HG03097 (cell line): Measurements from ENCODE around the gene APOBR.
"Not testable (repeated sequence)": the region's sequence is repeated elsewhere in the genome, so short reads cannot be mapped to it uniquely, and the experiment has no call there.

Experiments used
- ATAC-seq: cut with Tn5 transposase; IDR thresholded peaks from one replicate; pipeline ENCODE4 v1.9.1; 2021; ENCODE audit not compliant: unreplicated experiment, low FRiP score

APOBR gene, protein sequence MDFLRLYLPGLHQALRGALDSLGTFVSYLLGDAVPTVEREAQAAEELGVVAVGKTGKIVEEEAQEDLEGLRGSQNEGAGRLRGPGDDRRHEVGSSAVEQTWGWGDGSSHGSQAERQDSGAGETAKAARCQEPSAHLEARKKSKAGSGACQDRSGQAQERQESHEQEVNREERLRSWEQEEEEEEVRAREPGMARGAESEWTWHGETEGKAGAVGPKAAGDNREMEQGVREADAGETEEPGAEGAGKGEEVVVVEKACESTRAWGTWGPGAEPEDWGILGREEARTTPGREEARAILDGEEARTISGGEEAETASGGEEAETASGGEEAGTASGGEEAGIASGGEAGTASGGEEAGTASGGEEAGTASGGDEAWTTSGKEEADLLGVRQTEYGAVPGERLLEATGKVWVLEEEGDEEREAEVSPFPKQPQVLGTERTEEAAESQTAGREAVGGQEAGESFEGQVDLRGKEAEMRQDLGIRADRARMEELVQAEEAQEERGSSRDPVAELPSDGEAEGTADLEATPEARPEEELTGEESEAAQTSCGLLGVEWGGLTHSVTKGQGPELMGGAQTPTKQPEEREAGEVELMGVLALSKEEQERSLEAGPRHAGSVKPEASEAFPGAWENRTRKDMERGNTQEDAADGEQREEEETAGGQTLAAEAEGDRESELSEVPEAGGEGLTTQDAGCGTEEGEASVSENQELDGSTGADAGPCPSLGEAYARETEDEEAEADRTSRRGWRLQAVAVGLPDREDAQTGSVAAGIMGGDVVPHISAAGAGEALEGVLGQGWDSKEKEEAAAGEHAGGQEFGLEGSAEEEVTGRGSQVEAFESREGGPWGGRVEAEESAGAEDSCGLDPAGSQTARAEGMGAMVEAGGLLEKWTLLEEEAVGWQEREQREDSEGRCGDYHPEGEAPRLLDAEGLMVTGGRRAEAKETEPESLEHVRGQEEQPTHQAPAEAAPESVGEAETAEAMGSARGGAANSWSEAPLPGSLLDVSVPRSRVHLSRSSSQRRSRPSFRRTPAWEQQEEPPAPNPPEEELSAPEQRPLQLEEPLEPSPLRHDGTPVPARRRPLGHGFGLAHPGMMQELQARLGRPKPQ

DNA sequence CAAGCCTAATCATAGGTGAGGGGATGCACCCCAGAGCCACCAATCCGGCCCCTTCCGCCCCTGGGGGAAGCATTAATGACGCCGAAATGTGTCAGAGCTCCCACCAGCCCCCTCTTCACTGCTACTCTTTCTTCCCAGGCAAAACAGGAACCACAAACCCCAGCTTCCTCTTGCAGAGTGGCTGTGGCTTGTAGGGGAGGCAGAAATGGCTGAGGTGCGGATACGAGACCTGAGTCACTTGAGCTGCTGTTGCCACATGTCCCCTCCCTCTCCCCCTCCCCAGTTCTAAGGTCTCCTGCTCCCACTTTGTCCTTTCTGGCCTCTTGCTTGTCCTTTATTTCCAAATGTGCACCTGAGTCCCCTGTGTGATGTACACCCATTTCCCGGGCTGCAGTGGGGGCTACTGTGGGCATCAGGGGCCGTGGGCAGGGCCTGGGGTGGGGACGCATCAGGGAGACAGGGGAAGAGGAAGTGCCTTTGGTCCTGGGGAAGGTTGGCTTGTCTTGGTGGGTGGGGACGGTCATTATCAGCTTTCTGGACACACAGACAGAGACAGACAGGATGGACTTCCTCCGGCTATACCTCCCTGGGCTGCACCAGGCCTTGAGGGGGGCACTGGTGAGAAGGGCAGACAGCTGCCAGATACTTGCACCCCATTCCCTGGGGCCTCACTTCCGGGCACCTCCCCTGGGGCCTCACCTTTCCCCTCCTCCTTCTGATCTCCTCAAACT lies at the start of gene APOBR:
TSS of gene APOBR (plus strand) at position 523 of the 731 bp plus-strand sequence. CDS start at position 562, 39 bp downstream.
- ATAC-seq = peak; percentile 38

DNA sequence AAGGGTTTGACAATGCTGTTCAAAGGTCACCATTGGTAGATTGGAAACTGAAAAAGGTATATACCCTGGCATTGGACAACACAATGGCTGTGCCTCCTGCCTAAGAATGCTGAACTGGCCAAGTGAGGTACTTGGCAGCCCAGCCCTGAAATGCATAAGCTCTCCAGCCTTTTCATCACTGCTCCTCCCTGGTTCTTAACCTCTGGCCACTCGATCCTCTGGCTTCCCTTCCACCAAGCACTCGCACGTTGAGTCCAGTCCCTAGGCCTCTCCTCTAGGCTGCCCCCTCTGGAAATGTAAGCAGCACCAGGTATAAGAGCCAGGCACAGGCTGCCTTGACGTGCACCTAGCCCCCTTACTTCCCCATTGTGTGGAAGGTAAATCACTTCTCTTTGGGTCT lies 48.1 kb upstream of the APOBR start:
- not testable (repeated sequence) for ATAC-seq

DNA sequence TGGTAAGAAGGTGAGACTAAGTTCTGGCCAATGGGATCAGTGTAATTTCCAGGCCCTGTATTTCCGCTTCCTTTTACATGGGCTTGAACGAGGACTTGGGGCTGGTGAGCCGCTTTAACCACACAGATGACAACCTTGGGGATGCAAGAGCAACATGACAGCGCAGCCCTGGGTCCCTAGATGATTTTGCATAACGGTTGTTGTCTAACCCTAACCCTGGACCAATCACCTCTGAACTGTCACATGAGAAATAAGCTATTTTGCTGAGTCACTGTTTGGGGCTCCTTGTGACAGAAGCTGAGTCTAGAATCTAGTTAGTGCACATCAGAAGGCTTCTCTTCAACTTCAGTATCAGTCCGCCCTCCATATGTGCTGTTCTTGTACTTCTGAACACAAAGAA lies 47.4 kb upstream of the APOBR start:
- not testable (repeated sequence) for ATAC-seq

DNA sequence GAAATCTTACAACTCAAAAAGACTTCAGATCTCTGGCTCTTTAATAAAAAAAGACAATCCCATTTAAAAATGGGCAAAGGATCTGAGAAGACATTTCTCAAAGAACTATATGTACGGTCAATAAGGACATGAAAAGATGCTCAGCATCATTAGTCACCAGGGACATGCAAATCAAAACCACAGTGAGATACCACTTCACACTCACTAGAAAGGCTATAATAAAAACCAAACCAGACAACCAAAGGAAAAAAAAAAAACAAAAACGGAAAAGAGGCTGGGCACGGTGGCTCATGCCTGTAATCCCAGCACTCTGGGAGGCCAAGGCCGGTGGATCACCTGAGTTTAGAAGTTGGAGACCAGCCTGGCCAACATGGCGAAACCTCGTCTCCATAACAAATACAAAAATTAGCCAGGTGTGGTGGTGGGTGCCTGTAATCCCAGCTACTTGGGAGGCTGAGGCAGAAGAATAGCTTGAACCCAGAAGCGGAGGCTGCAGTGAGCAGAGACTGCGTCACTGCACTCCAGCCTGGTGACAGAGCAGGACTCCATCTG lies 20.7 kb upstream of the APOBR start:
- ATAC-seq = no peak

DNA sequence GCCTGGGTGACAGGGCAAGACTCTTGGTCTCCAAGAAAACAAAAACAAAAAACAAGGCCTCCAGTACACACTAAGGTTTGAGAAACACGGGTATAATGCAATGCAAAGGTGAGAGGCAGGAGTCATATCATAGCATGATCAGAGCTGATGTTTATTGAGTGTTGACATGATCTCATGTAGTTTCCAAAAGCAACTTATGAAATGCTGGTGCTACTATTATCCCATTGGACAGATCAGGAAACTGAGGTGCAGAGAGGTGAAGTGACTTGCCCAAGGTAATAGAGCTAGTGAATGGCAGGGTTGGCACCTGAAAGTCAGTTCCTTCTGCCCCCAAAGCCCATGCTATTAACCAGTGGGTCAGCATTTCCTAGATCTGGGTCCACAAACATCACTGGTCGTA lies 19.2 kb upstream of the APOBR start:
- no peak for ATAC-seq

DNA sequence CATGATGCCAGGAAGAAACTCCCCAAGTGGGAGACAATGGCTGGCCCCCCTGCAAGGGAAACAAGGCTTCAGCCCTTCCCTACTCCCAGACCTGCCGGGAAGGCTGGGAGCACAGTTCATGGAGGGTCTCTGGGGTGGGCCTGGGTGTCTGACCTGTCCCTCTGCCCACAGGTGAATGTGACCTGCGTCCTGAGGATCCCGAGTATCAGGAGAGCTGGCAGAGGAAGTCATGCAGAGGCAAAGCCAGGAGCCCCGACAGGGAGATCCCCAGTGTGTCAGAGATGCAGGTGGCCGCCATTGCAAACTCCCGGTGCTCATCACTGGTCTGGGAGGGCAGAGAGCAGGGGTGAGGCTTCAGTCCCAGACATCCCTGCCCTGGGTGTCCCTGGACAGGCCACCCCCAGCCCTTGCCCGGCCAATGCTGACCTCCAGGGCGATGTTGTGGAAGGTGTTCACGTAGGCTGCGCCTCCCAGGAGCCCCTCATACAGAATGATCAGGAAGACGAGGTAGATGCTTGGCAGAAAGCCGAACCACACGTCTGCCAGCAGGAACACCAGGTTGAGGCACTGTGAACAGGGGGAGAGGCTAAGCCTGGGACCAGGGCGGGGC lies 17.0 kb upstream of the APOBR start:
- ATAC-seq = no peak

DNA sequence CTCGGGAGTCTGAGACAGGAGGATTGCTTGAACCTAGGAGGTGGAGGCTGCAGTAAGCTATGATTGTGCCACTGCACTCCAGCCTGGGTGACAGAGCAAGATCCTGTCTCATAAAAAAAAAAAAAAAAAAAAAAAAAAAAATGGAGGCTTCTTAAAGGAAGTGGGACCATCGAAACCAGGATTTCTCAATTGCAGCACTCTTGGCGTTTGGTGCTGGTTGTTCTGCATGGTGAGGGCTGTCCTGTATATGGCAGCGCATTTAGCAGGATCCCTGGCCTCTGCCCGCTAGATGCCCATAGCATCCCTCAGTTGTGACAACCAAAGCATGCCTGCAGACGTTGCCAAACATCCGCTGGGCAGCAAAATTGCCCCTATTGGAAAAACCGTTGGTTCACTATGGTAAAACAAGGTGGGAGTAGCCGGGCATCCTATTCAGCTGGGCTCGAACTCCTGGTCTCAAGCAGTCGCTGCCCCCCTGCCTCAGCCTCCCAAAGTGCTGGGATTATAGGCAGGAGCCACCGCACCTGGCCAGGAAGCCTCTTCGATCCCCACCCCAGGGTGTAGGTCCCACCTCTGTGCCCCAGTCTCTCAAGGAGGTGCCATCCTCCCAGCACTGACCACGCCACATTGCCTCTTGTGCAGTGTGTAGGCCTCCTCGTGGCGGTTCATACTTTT lies 15.8 kb upstream of the APOBR start:
- ATAC-seq = no peak

DNA sequence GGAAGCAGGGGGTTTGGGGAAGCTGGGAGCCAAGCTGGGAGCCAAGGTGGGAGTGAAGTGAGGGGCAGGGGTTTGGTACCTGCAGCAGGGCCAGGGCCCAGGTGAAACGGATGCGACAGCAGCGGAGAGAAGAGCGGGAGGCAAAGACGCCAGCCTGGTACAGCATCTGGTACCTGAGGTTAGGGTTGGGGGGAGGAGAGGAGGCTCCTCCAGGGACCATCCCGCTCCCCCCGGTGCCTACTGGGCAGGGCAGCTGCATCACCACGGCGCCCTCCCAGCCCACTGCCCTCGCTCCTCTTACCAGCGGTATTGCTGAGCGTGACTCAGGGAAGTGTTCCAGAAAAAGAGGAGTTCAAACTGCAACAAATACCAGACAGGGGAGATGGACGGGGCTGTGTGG lies 12.4 kb upstream of the APOBR start:
- ATAC-seq = no peak

DNA sequence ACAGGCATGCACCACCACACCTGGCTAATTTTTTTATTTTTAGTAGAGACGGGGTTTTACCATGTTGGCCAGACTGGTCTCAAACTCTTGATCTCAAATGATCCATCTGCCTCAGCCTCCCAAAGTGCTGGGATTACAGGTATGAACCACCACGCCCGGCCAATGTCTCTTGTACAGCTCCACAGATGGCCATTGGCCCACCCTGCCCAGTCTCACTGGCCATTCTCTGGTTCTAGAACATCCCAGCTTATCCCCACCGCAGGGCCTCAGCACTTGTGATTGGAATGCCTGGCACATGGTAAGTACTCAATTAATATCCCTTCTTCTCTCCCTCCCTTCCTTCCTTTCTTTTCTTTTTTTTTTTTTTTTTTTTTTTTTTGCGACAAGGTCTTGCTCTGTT lies 11.1 kb upstream of the APOBR start:
- ATAC-seq = not testable (repeated sequence)

DNA sequence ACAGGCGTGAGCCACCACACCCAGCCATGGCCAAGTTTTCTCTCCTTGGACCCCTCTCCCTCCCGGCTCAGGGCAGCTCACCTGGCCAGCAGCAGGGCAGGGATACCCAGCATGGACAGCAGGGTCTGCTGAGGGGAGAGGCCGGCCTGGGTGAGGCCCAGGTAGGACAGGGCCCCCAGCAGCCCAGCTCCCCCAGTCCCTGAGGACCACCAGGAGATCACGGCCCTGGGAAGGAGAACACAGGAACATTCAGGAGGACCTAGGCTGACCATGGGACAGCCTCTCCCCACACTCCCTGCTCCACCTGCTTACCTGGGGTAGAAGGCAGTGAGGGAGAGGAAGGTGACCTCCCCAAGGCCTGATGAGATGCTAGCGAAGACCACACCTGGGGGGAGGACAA lies 8.2 kb upstream of the APOBR start:
- no peak for ATAC-seq

DNA sequence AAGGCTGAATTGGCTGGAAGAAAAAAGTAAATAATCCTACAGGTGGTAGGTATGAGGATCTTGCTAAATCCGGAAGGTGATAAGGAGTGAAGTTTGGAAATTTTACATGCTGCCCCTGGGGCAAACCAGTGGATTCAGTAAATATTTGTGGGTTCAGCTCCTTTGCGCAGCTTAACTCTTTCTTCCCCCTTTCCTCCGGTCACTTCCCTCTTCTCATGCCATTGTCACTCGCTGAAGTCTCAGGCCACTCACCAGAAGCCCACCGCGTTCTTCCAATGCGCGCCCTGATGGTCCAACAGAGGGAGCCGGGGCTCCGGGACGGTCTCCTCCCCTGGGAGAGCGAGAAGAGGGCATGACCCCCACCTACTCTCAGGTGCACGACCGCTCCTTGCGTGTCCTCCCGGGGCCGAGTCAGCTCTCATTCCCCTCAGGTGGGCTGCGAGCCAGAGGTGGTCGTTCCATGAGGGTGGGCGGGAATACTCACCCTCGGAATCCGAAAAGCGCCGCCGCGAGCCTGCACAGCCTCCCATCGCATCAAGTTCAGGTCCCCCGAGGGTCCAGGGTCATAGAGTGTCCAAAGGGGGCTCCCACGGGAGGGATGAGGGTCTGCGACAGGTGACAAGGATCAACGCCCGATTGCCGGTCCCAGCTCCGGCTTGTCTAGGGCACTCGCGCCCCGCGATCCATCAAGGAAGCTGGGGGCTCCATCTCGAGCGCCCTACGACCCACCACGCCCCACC lies 3.0 kb upstream of the APOBR start:
- ATAC-seq = no peak

DNA sequence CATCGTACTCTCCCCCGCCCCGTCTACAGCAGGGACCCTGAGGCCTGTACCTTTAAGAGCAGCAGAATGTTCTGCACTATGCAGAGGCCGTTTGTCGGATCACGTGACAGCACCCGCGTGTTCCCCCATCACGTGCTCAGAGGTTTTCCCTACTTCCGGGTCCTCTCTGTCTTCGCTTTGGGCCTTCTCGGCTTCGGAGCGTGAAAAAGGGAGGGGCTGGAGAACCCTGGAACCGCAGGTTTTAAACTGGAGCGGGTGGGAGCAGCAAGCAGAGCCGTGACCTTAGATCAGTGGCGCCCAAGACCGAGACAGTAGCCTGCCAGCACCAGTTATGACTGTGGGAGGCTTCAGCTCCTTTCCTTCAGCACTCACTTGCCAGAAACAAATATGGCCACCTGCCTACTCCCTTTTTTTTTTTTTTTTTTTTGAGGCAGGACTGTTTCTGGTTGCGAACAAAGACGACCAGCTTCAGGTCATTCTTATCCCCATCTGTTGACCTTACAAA lies 2.4 kb upstream of the APOBR start, which contains the start of gene CLN3:
TSS of gene CLN3 (minus strand) at position 105 of the 505 bp plus-strand sequence. CDS start 315 bp downstream, outside the sequence.
- peak; percentile 60 for ATAC-seq

DNA sequence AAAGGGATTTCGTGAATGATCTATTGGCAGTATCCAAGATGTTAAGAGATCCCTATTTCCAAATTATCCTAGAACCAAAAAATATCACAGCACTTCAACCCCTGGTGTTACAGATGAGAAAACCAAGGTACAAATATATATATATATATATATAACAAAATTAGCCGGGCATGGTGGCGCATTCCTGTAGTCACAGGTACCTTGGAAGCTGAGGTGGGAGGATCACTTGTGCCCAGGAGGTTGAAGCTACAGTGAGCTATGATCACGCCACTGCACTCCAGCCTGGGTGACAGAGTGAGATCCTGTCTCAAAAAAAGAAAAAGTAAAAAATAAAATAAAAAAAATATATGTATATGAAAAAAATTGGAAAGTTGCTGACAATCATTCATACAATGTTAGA lies 1.9 kb upstream of the APOBR start:
- ATAC-seq = no peak

DNA sequence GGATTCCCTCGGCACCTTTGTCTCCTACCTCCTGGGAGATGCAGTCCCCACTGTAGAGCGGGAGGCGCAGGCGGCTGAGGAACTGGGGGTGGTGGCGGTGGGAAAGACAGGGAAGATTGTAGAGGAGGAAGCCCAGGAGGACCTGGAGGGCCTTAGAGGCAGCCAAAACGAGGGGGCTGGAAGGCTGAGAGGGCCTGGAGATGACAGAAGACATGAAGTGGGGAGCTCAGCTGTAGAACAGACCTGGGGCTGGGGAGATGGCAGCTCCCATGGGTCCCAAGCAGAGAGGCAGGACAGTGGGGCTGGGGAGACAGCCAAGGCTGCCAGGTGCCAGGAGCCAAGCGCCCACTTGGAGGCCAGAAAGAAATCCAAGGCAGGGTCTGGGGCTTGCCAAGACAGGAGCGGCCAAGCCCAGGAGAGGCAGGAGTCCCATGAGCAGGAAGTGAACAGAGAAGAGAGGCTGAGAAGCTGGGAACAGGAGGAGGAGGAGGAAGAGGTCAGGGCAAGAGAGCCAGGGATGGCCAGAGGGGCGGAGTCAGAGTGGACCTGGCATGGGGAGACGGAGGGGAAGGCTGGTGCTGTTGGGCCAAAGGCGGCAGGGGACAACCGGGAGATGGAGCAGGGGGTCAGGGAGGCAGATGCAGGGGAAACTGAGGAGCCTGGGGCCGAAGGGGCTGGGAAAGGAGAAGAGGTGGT lies 803 bp downstream of the APOBR start:
- no peak for ATAC-seq

DNA sequence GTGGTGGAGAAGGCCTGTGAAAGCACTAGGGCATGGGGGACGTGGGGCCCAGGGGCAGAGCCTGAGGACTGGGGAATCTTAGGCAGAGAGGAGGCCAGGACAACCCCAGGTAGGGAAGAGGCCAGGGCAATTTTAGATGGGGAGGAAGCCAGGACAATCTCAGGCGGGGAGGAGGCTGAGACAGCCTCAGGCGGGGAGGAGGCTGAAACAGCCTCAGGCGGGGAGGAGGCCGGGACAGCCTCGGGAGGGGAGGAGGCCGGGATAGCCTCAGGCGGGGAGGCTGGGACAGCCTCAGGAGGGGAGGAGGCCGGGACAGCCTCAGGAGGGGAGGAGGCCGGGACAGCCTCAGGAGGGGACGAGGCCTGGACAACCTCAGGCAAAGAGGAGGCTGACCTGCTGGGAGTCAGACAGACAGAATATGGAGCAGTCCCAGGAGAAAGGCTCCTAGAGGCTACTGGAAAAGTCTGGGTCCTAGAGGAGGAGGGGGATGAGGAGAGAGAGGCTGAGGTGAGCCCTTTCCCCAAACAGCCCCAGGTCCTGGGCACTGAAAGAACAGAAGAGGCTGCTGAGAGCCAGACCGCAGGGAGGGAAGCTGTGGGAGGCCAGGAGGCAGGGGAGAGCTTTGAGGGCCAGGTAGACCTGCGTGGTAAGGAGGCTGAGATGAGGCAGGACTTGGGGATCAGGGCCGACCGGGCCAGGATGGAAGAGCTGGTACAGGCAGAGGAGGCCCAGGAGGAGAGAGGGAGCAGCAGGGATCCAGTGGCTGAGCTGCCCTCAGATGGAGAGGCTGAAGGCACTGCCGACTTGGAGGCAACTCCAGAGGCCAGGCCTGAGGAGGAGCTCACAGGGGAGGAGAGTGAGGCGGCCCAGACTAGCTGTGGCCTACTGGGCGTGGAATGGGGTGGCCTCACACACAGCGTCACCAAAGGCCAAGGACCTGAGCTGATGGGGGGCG lies 1.6 kb downstream of the APOBR start:
- ATAC-seq = no peak

DNA sequence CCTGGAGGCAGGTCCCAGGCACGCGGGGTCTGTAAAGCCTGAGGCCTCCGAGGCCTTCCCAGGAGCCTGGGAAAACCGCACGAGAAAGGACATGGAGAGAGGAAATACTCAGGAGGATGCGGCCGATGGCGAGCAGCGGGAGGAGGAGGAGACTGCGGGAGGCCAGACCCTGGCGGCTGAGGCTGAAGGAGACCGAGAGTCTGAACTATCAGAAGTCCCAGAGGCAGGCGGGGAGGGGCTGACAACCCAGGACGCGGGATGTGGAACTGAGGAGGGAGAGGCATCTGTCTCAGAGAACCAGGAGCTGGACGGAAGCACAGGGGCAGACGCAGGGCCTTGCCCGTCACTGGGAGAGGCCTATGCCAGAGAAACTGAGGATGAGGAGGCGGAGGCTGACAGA lies 2.4 kb downstream of the APOBR start:
- no peak for ATAC-seq

DNA sequence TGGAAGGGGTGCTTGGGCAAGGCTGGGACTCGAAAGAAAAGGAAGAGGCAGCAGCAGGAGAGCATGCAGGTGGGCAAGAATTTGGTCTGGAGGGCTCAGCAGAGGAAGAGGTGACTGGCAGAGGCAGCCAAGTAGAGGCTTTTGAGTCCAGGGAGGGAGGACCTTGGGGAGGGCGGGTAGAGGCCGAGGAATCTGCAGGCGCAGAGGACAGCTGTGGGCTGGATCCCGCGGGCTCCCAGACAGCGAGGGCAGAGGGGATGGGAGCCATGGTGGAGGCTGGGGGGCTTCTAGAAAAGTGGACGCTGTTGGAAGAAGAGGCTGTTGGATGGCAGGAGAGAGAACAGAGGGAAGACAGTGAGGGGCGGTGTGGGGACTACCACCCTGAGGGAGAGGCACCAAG lies 2.9 kb downstream of the APOBR start:
- no peak for ATAC-seq
